CD8-positive, alpha-beta memory T cell (primary cell): ENCODE data around the gene CFAP100. TPM values are rescaled to one million over a fixed set of nuclear protein-coding genes. Genes with fewer than 3 reads are reported as not detected.

Experiments
- CTCF ChIA-PET: fragments of 350-600 bp; sonication (Branson Sonifier 250); formaldehyde crosslinking; loops from one replicate; lab custom pipeline; 2021; ENCODE audit warnings: antibody characterized with exemption; lab: Charles Lee
- POLR2A ChIA-PET: fragments of 350-600 bp; sonication (Branson Sonifier 250); formaldehyde crosslinking; loops from one replicate; lab custom pipeline; 2021; ENCODE audit warnings: antibody characterized with exemption; lab: Charles Lee
- DNase-seq, 5 donors: peaks; one replicate each; pipeline versions ENCODE4 v3.0.0 to v3.0.0-alpha.2; 2020 to 2022; ENCODE audit warnings: mixed read lengths in 1 of 5
- H3K27ac ChIP-seq: one replicate; pipeline ENCODE4 v1.7.0; 2013; ENCODE audit warnings: low read depth, mild to moderate bottlenecking, low read length, moderate library complexity
- H3K27me3 ChIP-seq: 2 replicates; pipeline ENCODE4 v1.7.0; 2013; ENCODE audit warnings: low read length, mild to moderate bottlenecking; ENCODE audit not compliant: insufficient read depth, poor library complexity, severe bottlenecking
- H3K36me3 ChIP-seq: 2 replicates; pipeline ENCODE4 v1.7.0; 2013; ENCODE audit warnings: mild to moderate bottlenecking, low read length, moderate library complexity; ENCODE audit not compliant: insufficient read depth
- H3K4me1 ChIP-seq: 2 replicates; pipeline ENCODE4 v1.7.0; 2013; ENCODE audit warnings: mild to moderate bottlenecking, low read length, moderate library complexity; ENCODE audit not compliant: insufficient read depth
- H3K4me3 ChIP-seq: 2 replicates; pipeline ENCODE4 v1.7.0; 2013; ENCODE audit warnings: mild to moderate bottlenecking, low read length
- H3K9me3 ChIP-seq: 2 replicates; pipeline ENCODE4 v1.7.0; 2013; ENCODE audit warnings: mild to moderate bottlenecking, low read length
- H3K27ac Mint-ChIP-seq, 8 donors: one replicate each; pipeline ENCODE4 v1.8.0; 2020 to 2021; ENCODE audit warnings: mixed read lengths in 8 of 8, mild to moderate bottlenecking in 6 of 8, inconsistent platforms in 3 of 8, moderate library complexity in 3 of 8
- H3K27me3 Mint-ChIP-seq, 2 donors: one replicate each; pipeline ENCODE4 v1.8.0; 2020 to 2021; ENCODE audit warnings: mixed read lengths in 2 of 2, mild to moderate bottlenecking in 1 of 2, moderate library complexity in 1 of 2
- H3K36me3 Mint-ChIP-seq, 3 donors: one replicate each; pipeline ENCODE4 v1.8.0; 2020 to 2021; ENCODE audit warnings: mixed read lengths in 3 of 3, inconsistent platforms in 1 of 3, mild to moderate bottlenecking in 1 of 3
- H3K4me1 Mint-ChIP-seq, 3 donors: one replicate each; pipeline ENCODE4 v1.8.0; 2020 to 2021; ENCODE audit warnings: mixed read lengths in 3 of 3, inconsistent platforms in 1 of 3, mild to moderate bottlenecking in 1 of 3
- H3K4me3 Mint-ChIP-seq, 7 donors: one replicate each; pipeline ENCODE4 v1.8.0; 2020 to 2021; ENCODE audit warnings: mixed read lengths in 7 of 7, mild to moderate bottlenecking in 6 of 7, moderate library complexity in 4 of 7, inconsistent platforms in 2 of 7
- H3K9me3 Mint-ChIP-seq, 5 donors: one replicate each; pipeline ENCODE4 v1.8.0; 2020 to 2022; ENCODE audit warnings: mixed read lengths in 5 of 5, mild to moderate bottlenecking in 3 of 5, moderate library complexity in 2 of 5, inconsistent platforms in 1 of 5
- polyA plus RNA-seq: library from polyadenylated mRNA; unstranded; fragments of 300-500 nt; fragmentation: Illumina TruSeq; gene quantifications from one replicate; pipeline ENCODE4 v1.2.3, GENCODE V29; 2021
- total RNA-seq, 2 experiments: library from RNA; stranded (reverse); gene quantifications; one replicate each; pipeline ENCODE4 v1.2.3, GENCODE V29; 2021

Gene CFAP100
- total and polyA plus RNA-seq, 3 experiments from 2014 or later = not detected

GRCh38 chr3:126474498-126475412 is 80.0 kb downstream of the CFAP100 start:
- H3K27ac Mint-ChIP-seq = peak overlapping the region; percentile 83 to 93 (median 89)
- ChIA-PET CTCF (no interaction called here), POLR2A (interaction anchor here (0.9 to 1.1 kb wide), 2 partner anchors 484 to 1197 kb away, joined by 3 to 6 read pairs; no protein-coding TSS in a partner anchor)
- H3K9me3 ChIP-seq = no peaks in the 10 kb centered on the region
- peak; percentile 15 to 61 (median 29) for DNase-seq
- H3K27me3 ChIP-seq = no peaks in the 10 kb centered on the region
- H3K4me1 Mint-ChIP-seq = peaks cover 42 to 58% (median 56%) of the 10 kb centered on the region in 3 donors
- peak overlapping the region; percentile 64 for H3K27ac ChIP-seq
- peaks cover 0 to 1% of the 10 kb centered on the region in 2 donors for H3K27me3 Mint-ChIP-seq
- H3K9me3 Mint-ChIP-seq = no peaks in the 10 kb centered on the region
- peaks cover 18% of the 10 kb centered on the region for H3K36me3 ChIP-seq
- H3K4me3 Mint-ChIP-seq = peak overlapping the region; percentile 86 to 91 (median 89)
- H3K4me3 ChIP-seq = peak overlapping the region; percentile 69
- peaks cover under 1 to 44% (median 11%) of the 10 kb centered on the region in 3 donors for H3K36me3 Mint-ChIP-seq
- peaks cover 41% of the 10 kb centered on the region for H3K4me1 ChIP-seq

GRCh38 chr3:126475413-126476114 is 80.9 kb downstream of the CFAP100 start, which contains the start of gene ZXDC:
Gene ZXDC (minus strand): TSS chr3:126475891. CDS start chr3:126475865, 26 bp downstream.
- Mint-ChIP-seq H3K4me1 (peaks cover 39 to 53% (median 50%) of the 10 kb centered on the region in 3 donors), H3K4me3 (peak within 1 kb of the TSS; percentile 87 to 91 (median 89)), H3K9me3 (no peaks in the 10 kb centered on the region), H3K27me3 (no peaks in the 10 kb centered on the region), H3K27ac (peak within 1 kb of the TSS; percentile 84 to 93 (median 89)), H3K36me3 (peaks cover 0 to 36% (median 9%) of the 10 kb centered on the region in 3 donors)
- DNase-seq = peak; percentile 88 to 94 (median 91)
- peak within 1 kb of the TSS; percentile 64 for H3K27ac ChIP-seq
- peak within 1 kb of the TSS; percentile 82 for H3K4me3 ChIP-seq
- no peaks in the 10 kb centered on the region for H3K9me3 ChIP-seq
- peaks cover 10% of the 10 kb centered on the region for H3K36me3 ChIP-seq
- H3K27me3 ChIP-seq = no peaks in the 10 kb centered on the region
- peaks cover 41% of the 10 kb centered on the region for H3K4me1 ChIP-seq
- CTCF ChIA-PET = no interaction called here
- POLR2A ChIA-PET = interaction anchor here (0.9 to 1.1 kb wide), 2 partner anchors 485 to 1196 kb away, joined by 3 to 6 read pairs; no protein-coding TSS in a partner anchor

GRCh38 chr3:126476166-126477060 is 81.7 kb downstream of the CFAP100 start:
- peak overlapping the region; percentile 64 to 91 (median 86) for H3K27ac Mint-ChIP-seq
- H3K9me3 Mint-ChIP-seq = no peaks in the 10 kb centered on the region
- Histone ChIP-seq H3K27me3 (no peaks in the 10 kb centered on the region), H3K4me1 (peaks cover 38% of the 10 kb centered on the region), H3K9me3 (no peaks in the 10 kb centered on the region), H3K27ac (peak overlapping the region; percentile 18), H3K36me3 (peaks cover 2% of the 10 kb centered on the region), H3K4me3 (peak overlapping the region; percentile 82)
- ChIA-PET CTCF (no interaction called here), POLR2A (interaction anchor here (1.1 kb wide), 1 partner anchor 486 kb away, joined by 6 read pairs; no protein-coding TSS in a partner anchor)
- peak overlapping the region; percentile 78 to 90 (median 88) for H3K4me3 Mint-ChIP-seq
- H3K4me1 Mint-ChIP-seq = peaks cover 33 to 44% (median 41%) of the 10 kb centered on the region in 3 donors
- peaks cover 0 to 27% (median 5%) of the 10 kb centered on the region in 3 donors for H3K36me3 Mint-ChIP-seq
- no peaks in the 10 kb centered on the region for H3K27me3 Mint-ChIP-seq
- peak in 1 of 5 donors; percentile 63 for DNase-seq

GRCh38 chr3:126477061-126477380 is 82.3 kb downstream of the CFAP100 start:
- H3K4me1 ChIP-seq = peaks cover 32% of the 10 kb centered on the region
- H3K27ac ChIP-seq = no peak overlapping the region
- H3K4me3 Mint-ChIP-seq = peak overlapping the region; percentile 72 to 92 (median 86)
- no peaks in the 10 kb centered on the region for H3K27me3 ChIP-seq
- ChIA-PET CTCF (no interaction called here), POLR2A (no interaction called here)
- H3K9me3 ChIP-seq = no peaks in the 10 kb centered on the region
- no peaks in the 10 kb centered on the region for H3K27me3 Mint-ChIP-seq
- DNase-seq = no peak
- H3K4me3 ChIP-seq = no peak overlapping the region
- peak overlapping the region in 7 of 8 donors; percentile 38 to 88 (median 67) for H3K27ac Mint-ChIP-seq
- H3K9me3 Mint-ChIP-seq = no peaks in the 10 kb centered on the region
- H3K36me3 ChIP-seq = no peaks in the 10 kb centered on the region
- peaks cover 31 to 38% (median 37%) of the 10 kb centered on the region in 3 donors for H3K4me1 Mint-ChIP-seq
- peaks cover 0 to 22% (median 5%) of the 10 kb centered on the region in 3 donors for H3K36me3 Mint-ChIP-seq

GRCh38 chr3:126478581-126479310 is 84.0 kb downstream of the CFAP100 start:
- H3K27me3 ChIP-seq = no peaks in the 10 kb centered on the region
- no peaks in the 10 kb centered on the region for H3K36me3 ChIP-seq
- no peaks in the 10 kb centered on the region for H3K9me3 Mint-ChIP-seq
- H3K27me3 Mint-ChIP-seq = no peaks in the 10 kb centered on the region
- H3K4me3 Mint-ChIP-seq = peak overlapping the region in 2 of 7 donors; percentile 46 to 54
- no peak overlapping the region for H3K4me3 ChIP-seq
- ChIA-PET POLR2A (no interaction called here), CTCF (no interaction called here)
- no peak overlapping the region for H3K27ac ChIP-seq
- H3K36me3 Mint-ChIP-seq = peaks cover 0 to 6% (median 0%) of the 10 kb centered on the region in 3 donors
- H3K27ac Mint-ChIP-seq = peak overlapping the region in 3 of 8 donors; percentile 7 to 85 (median 38)
- H3K4me1 Mint-ChIP-seq = peaks cover 13 to 21% (median 20%) of the 10 kb centered on the region in 3 donors
- H3K4me1 ChIP-seq = peaks cover 14% of the 10 kb centered on the region
- H3K9me3 ChIP-seq = no peaks in the 10 kb centered on the region
- no peak for DNase-seq

- Histone ChIP-seq H3K27ac (no peak overlapping the region), H3K36me3 (no peaks in the 10 kb centered on the region), H3K9me3 (no peaks in the 10 kb centered on the region), H3K4me3 (no peak overlapping the region), H3K4me1 (peaks cover 6% of the 10 kb centered on the region), H3K27me3 (no peaks in the 10 kb centered on the region)
- ChIA-PET CTCF (no interaction called here), POLR2A (no interaction called here)
- peak overlapping the region in 1 of 7 donors; percentile 45 for H3K4me3 Mint-ChIP-seq
- peak overlapping the region in 1 of 8 donors; percentile 38 for H3K27ac Mint-ChIP-seq
- H3K36me3 Mint-ChIP-seq = peaks cover 0 to 2% (median 0%) of the 10 kb centered on the region in 3 donors
- H3K9me3 Mint-ChIP-seq = no peaks in the 10 kb centered on the region
- H3K27me3 Mint-ChIP-seq = peaks cover 0 to 2% of the 10 kb centered on the region in 2 donors
- H3K4me1 Mint-ChIP-seq = peaks cover 6 to 12% (median 11%) of the 10 kb centered on the region in 3 donors
- no peak for DNase-seq
These were observed 84.9 kb downstream of the CFAP100 start for GRCh38 chr3:126479642-126480041.

GRCh38 chr3:126480206-126480605 is 85.5 kb downstream of the CFAP100 start:
- Mint-ChIP-seq H3K4me1 (peaks cover 6 to 10% (median 9%) of the 10 kb centered on the region in 3 donors), H3K4me3 (peak overlapping the region in 1 of 7 donors; percentile 45), H3K9me3 (no peaks in the 10 kb centered on the region), H3K27me3 (peaks cover 0 to 2% of the 10 kb centered on the region in 2 donors), H3K27ac (no peak overlapping the region), H3K36me3 (no peaks in the 10 kb centered on the region)
- peaks cover 5% of the 10 kb centered on the region for H3K4me1 ChIP-seq
- H3K27me3 ChIP-seq = no peaks in the 10 kb centered on the region
- ChIA-PET CTCF (no interaction called here), POLR2A (no interaction called here)
- H3K9me3 ChIP-seq = no peaks in the 10 kb centered on the region
- no peak for DNase-seq
- no peak overlapping the region for H3K4me3 ChIP-seq
- no peak overlapping the region for H3K27ac ChIP-seq
- no peaks in the 10 kb centered on the region for H3K36me3 ChIP-seq
